K562 (cell line): Measurements from ENCODE around the gene PRCP.

Experiments
- EZH2 ChIP-seq: IDR thresholded peaks from 2 replicates; pipeline ENCODE4 v1.6.1; 2012; ENCODE audit warnings: low read depth, mild to moderate bottlenecking, inconsistent platforms, low read length, borderline replicate concordance
- GTF2F1 ChIP-seq: IDR thresholded peaks from 2 replicates; pipeline ENCODE4 v1.6.1; 2011; ENCODE audit warnings: low read depth, low read length, improper control_type of control experiment
- HBP1 ChIP-seq: fragments of 450-650 bp; formaldehyde crosslinking; IDR thresholded peaks from 2 replicates; pipeline ENCODE4 v1.4.0; 2022; ENCODE audit warnings: missing genetic modification characterization
- HDAC2 ChIP-seq: fragments of 450-650 bp; IDR thresholded peaks from 2 replicates; pipeline ENCODE4 v1.6.1; 2016; ENCODE audit warnings: mild to moderate bottlenecking
- HDAC6 ChIP-seq: IDR thresholded peaks from 2 replicates; pipeline ENCODE4 v1.6.1; 2012; ENCODE audit warnings: low read depth, mild to moderate bottlenecking, control low read depth, inconsistent platforms, low read length, moderate library complexity
- JUN ChIP-seq, 2 experiments: sonication (generic) in 1 of 2; formaldehyde crosslinking in 1 of 2; IDR thresholded peaks; 2 replicates each; pipeline versions ENCODE4 v1.6.1 to v1.8.0; 2012 to 2022; ENCODE audit warnings: borderline replicate concordance in 2 of 2, mild to moderate bottlenecking in 2 of 2, improper control_type of control experiment in 1 of 2, low read depth in 1 of 2, low read length in 1 of 2, missing genetic modification reagents in 1 of 2
- MAX ChIP-seq: sonication (generic); formaldehyde crosslinking; IDR thresholded peaks from 2 replicates; pipeline ENCODE4 v1.9.0; 2022; ENCODE audit warnings: mild to moderate bottlenecking, missing genetic modification reagents
- MEF2A ChIP-seq: IDR thresholded peaks from 2 replicates; pipeline ENCODE4 v1.6.1; 2011; ENCODE audit warnings: low read depth, mild to moderate bottlenecking, low read length, moderate library complexity; ENCODE audit not compliant: control insufficient read depth
- SPI1 ChIP-seq: IDR thresholded peaks from 2 replicates; pipeline ENCODE4 v1.6.1; 2011; ENCODE audit warnings: low read depth, low read length, control low read depth, borderline replicate concordance
- TF ChIP-seq, protein P1 (sequence below): fragments of 450-650 bp; IDR thresholded peaks from 2 replicates; pipeline ENCODE4 v1.6.1; 2016; ENCODE audit warnings: antibody characterized with exemption

DNA sequence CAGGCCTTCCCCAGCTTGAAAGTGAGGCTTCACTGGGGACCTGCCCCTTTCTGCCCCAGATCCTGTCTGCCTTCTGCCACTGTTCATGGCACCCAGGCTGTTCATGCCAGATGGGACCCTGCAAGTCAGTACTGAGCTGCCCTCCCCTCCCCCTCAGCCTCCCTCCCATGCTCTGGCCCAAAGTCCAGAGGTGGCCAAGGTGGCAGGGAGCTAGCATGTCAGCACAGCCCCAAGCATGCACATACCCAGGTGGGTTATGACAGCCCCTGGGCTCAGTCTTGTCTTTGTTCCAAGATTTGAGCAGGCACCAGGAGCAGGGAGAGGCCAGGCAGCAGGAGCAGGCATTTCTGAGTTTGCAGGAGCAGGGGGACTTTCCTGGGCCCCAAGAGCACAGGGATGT lies 45.5 kb upstream of the PRCP start:
- TF ChIP-seq GTF2F1 (no peak), HDAC2 (no peak), SPI1 (no peak), HDAC6 (no peak), JUN (IDR thresholded peaks at IDR 0.05; ENCODE audit: borderline replicate concordance, low read depth, low read length) (no peak), JUN (CRISPR knock-in tag; IDR thresholded peaks at IDR 0.05; ENCODE audit: borderline replicate concordance) (no peak), MEF2A (no peak), HBP1 (CRISPR knock-in tag) (no peak), EZH2 (no peak), MAX (CRISPR knock-in tag) (no peak)
- TF ChIP-seq, protein P1, sequence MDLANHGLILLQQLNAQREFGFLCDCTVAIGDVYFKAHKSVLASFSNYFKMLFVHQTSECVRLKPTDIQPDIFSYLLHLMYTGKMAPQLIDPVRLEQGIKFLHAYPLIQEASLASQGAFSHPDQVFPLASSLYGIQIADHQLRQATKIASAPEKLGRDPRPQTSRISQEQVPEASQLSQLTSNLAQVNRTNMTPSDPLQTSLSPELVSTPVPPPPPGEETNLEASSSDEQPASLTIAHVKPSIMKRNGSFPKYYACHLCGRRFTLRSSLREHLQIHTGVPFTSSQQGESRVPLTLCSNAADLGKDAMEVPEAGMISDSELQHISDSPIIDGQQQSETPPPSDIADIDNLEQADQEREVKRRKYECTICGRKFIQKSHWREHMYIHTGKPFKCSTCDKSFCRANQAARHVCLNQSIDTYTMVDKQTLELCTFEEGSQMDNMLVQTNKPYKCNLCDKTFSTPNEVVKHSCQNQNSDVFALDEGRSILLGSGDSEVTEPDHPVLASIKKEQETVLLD = no peak
